ENCODE data around the gene TMEM247. TPM values are rescaled to one million over a fixed set of nuclear protein-coding genes. Genes with fewer than 3 reads are reported as not detected.

The TMEM247 gene
- polyA plus RNA-seq, 1 of the 3 experiments (the other 2 are of a cell fraction): not detected

GRCh38 chr2:46508312-46508711 is 28.9 kb downstream of the TMEM247 start (continued):
- TF ChIP-seq USF1 (IDR thresholded peaks at IDR 0.05; ENCODE audit: borderline replicate concordance, low read depth): no peak

GRCh38 chr2:46508759-46509158 is 29.4 kb downstream of the TMEM247 start:
- Histone ChIP-seq H3K4me2 (no peak overlapping the region), H3F3A (replicated peaks; ENCODE audit: insufficient read depth) (no peaks in the 10 kb centered on the region), H3K9me2 (no peaks in the 10 kb centered on the region), H3K36me3 (replicated peaks in 1 of 2; ENCODE audit: control insufficient read depth in 1 of 2, insufficient read depth in 2 of 2, low read length in 1 of 2) (no peaks in the 10 kb centered on the region), H3K9ac (no peak overlapping the region), H2AFZ (ENCODE audit: low read depth) (no peak overlapping the region), H3K27me3 (ENCODE audit: insufficient read depth) (no peaks in the 10 kb centered on the region), H3K4me1 (ENCODE audit: control insufficient read depth in 1 of 2, insufficient read depth in 2 of 2, low read depth in 1 of 2, low read length in 1 of 2) (no peaks in the 10 kb centered on the region), H3K4me3 (ENCODE audit: low read depth in 2 of 2, low read length in 1 of 2) (no peak overlapping the region), H3K79me2 (ENCODE audit: insufficient read depth) (no peaks in the 10 kb centered on the region), H3K9me3 (no peaks in the 10 kb centered on the region), H4K20me1 (ENCODE audit: insufficient read depth) (no peaks in the 10 kb centered on the region), H3K27ac (ENCODE audit: low read depth in 2 of 2, low read length in 1 of 2) (no peak overlapping the region)
- DNase-seq: no peak
- ChIA-PET POLR2A (no interaction called here), CTCF (interaction anchor here (1.4 to 1.9 kb wide), 2 partner anchors 11 to 142 kb away, joined by 3 to 4 read pairs; no protein-coding TSS in a partner anchor)
- 93% methylated on average over 3 of the region's 3 CpGs for WGBS (ENCODE audit: low lambda C conversion rate)
- TF ChIP-seq USF1 (IDR thresholded peaks at IDR 0.05; ENCODE audit: borderline replicate concordance, low read depth) (no peak), REST (IDR thresholded peaks at IDR 0.05; ENCODE audit: low read depth, low read length) (no peak), EP300 (IDR thresholded peaks at IDR 0.05; ENCODE audit: borderline replicate concordance in 1 of 2, low read depth in 1 of 2, low read length in 1 of 2) (no peak), POLR2AphosphoS5 (IDR thresholded peaks at IDR 0.05; ENCODE audit: low read depth, low read length) (no peak), IRF3 (IDR thresholded peaks at IDR 0.05; ENCODE audit: low read depth, low read length) (no peak), MEF2A (IDR thresholded peaks at IDR 0.05; ENCODE audit: borderline replicate concordance, low read depth) (no peak), FOXM1 (IDR thresholded peaks at IDR 0.05; ENCODE audit: low read depth) (no peak), FOXJ3 (CRISPR knock-in tag; IDR thresholded peaks at IDR 0.05) (no peak), TEAD4 (IDR thresholded peaks at IDR 0.05; ENCODE audit: borderline replicate concordance, insufficient read depth) (no peak), GABPA (IDR thresholded peaks at IDR 0.05; ENCODE audit: low read depth) (no peak)

Measured in SK-N-SH (cell line).